CD14-positive monocyte (primary cell): ENCODE results near the gene IL6ST. TPM values are rescaled to one million over a fixed set of nuclear protein-coding genes. Genes with fewer than 3 reads are reported as not detected.
A peak's percentile ranks its signal among the peaks of the same experiment; 100 is the strongest.

Experiments
- DNase-seq, 3 donors: peaks; one replicate each; pipeline ENCODE4 v3.0.0-alpha.2; 2011 to 2022
- H2AFZ ChIP-seq: 2 replicates; pipeline ENCODE4 v1.6.0; 2012; ENCODE audit warnings: mild to moderate bottlenecking, low read depth, low read length, inconsistent platforms; ENCODE audit not compliant: insufficient read depth, poor library complexity, severe bottlenecking
- H3K27ac ChIP-seq, 2 donors: 1 replicate in 1 of 2; 2 replicates in 1 of 2; pipeline ENCODE4 v1.5.1; 2012 to 2013; ENCODE audit warnings: low read length in 2 of 2, control low read depth in 1 of 2, inconsistent platforms in 1 of 2, low read depth in 1 of 2, mild to moderate bottlenecking in 1 of 2
- H3K27me3 ChIP-seq, 2 donors: one replicate each; pipeline versions ENCODE4 v1.6.0 to v1.6.1; 2011 to 2013; ENCODE audit warnings: low read length in 2 of 2; ENCODE audit not compliant: control insufficient read depth in 2 of 2, insufficient read depth in 2 of 2
- H3K36me3 ChIP-seq, 2 donors: replicated peaks in 1 of 2; 1 replicate in 1 of 2; 2 replicates in 1 of 2; pipeline versions ENCODE4 v1.5.1 to v1.6.1; 2012 to 2013; ENCODE audit warnings: low read length in 2 of 2, control low read depth in 1 of 2, inconsistent platforms in 1 of 2, mild to moderate bottlenecking in 1 of 2; ENCODE audit not compliant: insufficient read depth in 2 of 2, control insufficient read depth in 1 of 2
- H3K4me1 ChIP-seq, 2 donors: 1 replicate in 1 of 2; 2 replicates in 1 of 2; pipeline versions ENCODE4 v1.5.1 to v1.6.1; 2012 to 2013; ENCODE audit warnings: low read length in 2 of 2, control low read depth in 1 of 2, inconsistent platforms in 1 of 2, mild to moderate bottlenecking in 1 of 2, moderate library complexity in 1 of 2; ENCODE audit not compliant: insufficient read depth in 2 of 2, control insufficient read depth in 1 of 2
- H3K4me2 ChIP-seq: replicated peaks from 2 replicates; pipeline ENCODE3; 2012; ENCODE audit warnings: low read length, moderate library complexity, mild to moderate bottlenecking; ENCODE audit not compliant: poor library complexity, severe bottlenecking; ENCODE audit errors: extremely low read depth
- H3K4me3 ChIP-seq, 3 experiments: fragments of 200-600 bp in 1 of 3; sonication (generic) in 1 of 3; replicated peaks in 1 of 3; 1 replicate in 2 of 3; 2 replicates in 1 of 3; pipeline ENCODE4 v1.5.1; 2011 to 2013; ENCODE audit warnings: low read length in 3 of 3, mild to moderate bottlenecking in 3 of 3, control low read depth in 2 of 3, low read depth in 2 of 3, inconsistent platforms in 1 of 3, moderate library complexity in 1 of 3
- H3K79me2 ChIP-seq: 2 replicates; pipeline ENCODE4 v1.6.0; 2012; ENCODE audit warnings: mild to moderate bottlenecking, control low read depth, inconsistent platforms, low read length, moderate library complexity; ENCODE audit not compliant: insufficient read depth
- H3K9ac ChIP-seq: 2 replicates; pipeline ENCODE4 v1.6.0; 2017; ENCODE audit warnings: low read length, mild to moderate bottlenecking; ENCODE audit not compliant: insufficient read depth, poor library complexity, severe bottlenecking
- H3K9me3 ChIP-seq, 2 donors: replicated peaks in 1 of 2; 1 replicate in 1 of 2; 2 replicates in 1 of 2; pipeline versions ENCODE4 v1.5.1 to v1.6.1; 2012 to 2013; ENCODE audit warnings: low read length in 2 of 2, control low read depth in 1 of 2; ENCODE audit not compliant: control insufficient read depth in 1 of 2, insufficient read depth in 1 of 2
- H4K20me1 ChIP-seq: 2 replicates; pipeline ENCODE4 v1.6.0; 2012; ENCODE audit warnings: mild to moderate bottlenecking, low read length, control low read depth, moderate library complexity; ENCODE audit not compliant: insufficient read depth
- H3K27ac Mint-ChIP-seq, 7 donors: one replicate each; pipeline ENCODE4 v1.8.0; 2020; ENCODE audit warnings: mild to moderate bottlenecking in 7 of 7, mixed read lengths in 7 of 7, moderate library complexity in 6 of 7, inconsistent platforms in 2 of 7
- H3K27me3 Mint-ChIP-seq, 3 donors: one replicate each; pipeline ENCODE4 v1.8.0; 2021 to 2022; ENCODE audit warnings: low read depth in 3 of 3, mild to moderate bottlenecking in 3 of 3, mixed read lengths in 3 of 3, moderate library complexity in 3 of 3, inconsistent platforms in 1 of 3
- H3K36me3 Mint-ChIP-seq, 2 donors: one replicate each; pipeline ENCODE4 v1.8.0; 2020; ENCODE audit warnings: mixed read lengths in 2 of 2, inconsistent platforms in 1 of 2, mild to moderate bottlenecking in 1 of 2
- H3K4me1 Mint-ChIP-seq: one replicate; pipeline ENCODE4 v1.8.0; 2020; ENCODE audit warnings: mild to moderate bottlenecking, mixed read lengths
- H3K4me3 Mint-ChIP-seq, 2 donors: one replicate each; pipeline ENCODE4 v1.8.0; 2020; ENCODE audit warnings: mild to moderate bottlenecking in 2 of 2, mixed read lengths in 2 of 2, moderate library complexity in 1 of 2
- H3K9me3 Mint-ChIP-seq, 7 donors: one replicate each; pipeline ENCODE4 v1.8.0; 2020 to 2022; ENCODE audit warnings: mixed read lengths in 7 of 7, mild to moderate bottlenecking in 6 of 7, moderate library complexity in 6 of 7, inconsistent platforms in 2 of 7
- CTCF ChIP-seq: fragments of 200-600 bp; IDR thresholded peaks from one replicate; pipeline ENCODE4 v1.8.0; 2022; ENCODE audit warnings: antibody characterized with exemption, mild to moderate bottlenecking
- WGBS: methylation state at CpG from one replicate; pipeline ENCODE4 v1.1.5; 2013; ENCODE audit warnings: missing lambda C conversion rate; ENCODE audit not compliant: insufficient coverage; 5-methylcytosine and 5-hydroxymethylcytosine counted together
- intact Hi-C, 2 donors: fragments of 100-400 bp; cut with micrococcal nuclease; formaldehyde crosslinking; loops; one replicate each; pipeline versions ENCODE4 v1.15.0 to v1.15.1; 2023
- polyA plus RNA-seq, 3 donors: library from polyadenylated mRNA; depleted of rRNA in 1 of 3; unstranded in 2 of 3; stranded (reverse) in 1 of 3; fragments of 300-500 nt in 2 of 3; fragments of >200 nt in 1 of 3; fragmentation: Illumina TruSeq in 2 of 3; gene quantifications; 1 replicate in 2 of 3; 2 replicates in 1 of 3; pipeline ENCODE4 v1.2.3, GENCODE V29; 2012 to 2021

Gene IL6ST
- polyA plus RNA-seq, 3 donors, result 22.1 to 28.7 (median 25.7) TPM

GRCh38 chr5:55920784-55921183 lies 74.0 kb downstream of the IL6ST start:
- no peaks in the 10 kb centered on the region for H4K20me1 ChIP-seq
- peaks cover 0 to 4% (median 2%) of the 10 kb centered on the region in 3 donors for H3K27me3 Mint-ChIP-seq
- H3K9me3 Mint-ChIP-seq, result no peaks in the 10 kb centered on the region
- H3K36me3 ChIP-seq, result peaks cover 0 to 21% of the 10 kb centered on the region in 2 donors
- H3K4me1 Mint-ChIP-seq, result peaks cover 31% of the 10 kb centered on the region
- no peaks in the 10 kb centered on the region for H3K27me3 ChIP-seq
- no peak overlapping the region for H3K4me3 ChIP-seq
- no peak for DNase-seq
- H3K9ac ChIP-seq, result no peak overlapping the region
- no peak overlapping the region for H2AFZ ChIP-seq
- peaks cover 11 to 33% of the 10 kb centered on the region in 2 donors for H3K36me3 Mint-ChIP-seq
- H3K27ac ChIP-seq, result no peak overlapping the region
- H3K4me2 ChIP-seq, result no peak overlapping the region
- 60% methylated on average over 1 of the region's 5 CpGs for WGBS
- H3K4me1 ChIP-seq, result peaks cover 21 to 26% of the 10 kb centered on the region in 2 donors
- H3K79me2 ChIP-seq, result no peaks in the 10 kb centered on the region
- peak; percentile 31 for TF ChIP-seq CTCF
- intact Hi-C loops, result no loop called here
- H3K9me3 ChIP-seq, result no peaks in the 10 kb centered on the region
- H3K4me3 Mint-ChIP-seq, result no peak overlapping the region
- peak overlapping the region in 1 of 7 donors; percentile 59 for H3K27ac Mint-ChIP-seq

GRCh38 chr5:55919625-55920024 lies 75.1 kb downstream of the IL6ST start:
- intact Hi-C loops, result no loop called here
- Mint-ChIP-seq H3K4me3 (peak overlapping the region in 1 of 2 donors; percentile 68), H3K27me3 (peaks cover 0 to 4% (median 2%) of the 10 kb centered on the region in 3 donors), H3K9me3 (no peaks in the 10 kb centered on the region), H3K36me3 (peaks cover 17 to 41% of the 10 kb centered on the region in 2 donors), H3K4me1 (peaks cover 31% of the 10 kb centered on the region), H3K27ac (peak overlapping the region in 4 of 7 donors; percentile 21 to 59 (median 48))
- Histone ChIP-seq H3K4me3 (no peak overlapping the region), H3K27ac (no peak overlapping the region), H3K9ac (no peak overlapping the region), H2AFZ (peak overlapping the region; percentile 15), H3K79me2 (no peaks in the 10 kb centered on the region), H3K36me3 (peaks cover under 1 to 32% of the 10 kb centered on the region in 2 donors), H3K4me2 (no peak overlapping the region), H4K20me1 (no peaks in the 10 kb centered on the region), H3K9me3 (no peaks in the 10 kb centered on the region), H3K27me3 (no peaks in the 10 kb centered on the region), H3K4me1 (peaks cover 21 to 26% of the 10 kb centered on the region in 2 donors)
- DNase-seq, result no peak
- 37% methylated on average over 3 of the region's 3 CpGs for WGBS
- TF ChIP-seq CTCF, result no peak
